Central memory CD8-positive, alpha-beta T cell (primary cell): ENCODE results near the gene WFDC6.
"Not testable (repeated sequence)": the region's sequence is repeated elsewhere in the genome, so short reads cannot be mapped to it uniquely, and the experiment has no call there.

ENCODE experiments used
- ATAC-seq: fragments of 150-1000 bp; cut with Tn5 transposase; replicated peaks from 2 replicates; pipeline ENCODE4 v1.10.0; 2022; ENCODE audit warnings: mild to moderate bottlenecking, moderate FRiP score, moderate number of reproducible peaks; ENCODE audit not compliant: poor library complexity, severe bottlenecking; ENCODE audit errors: extremely low read depth
- DNase-seq, 2 donors: peaks; one replicate each; pipeline ENCODE4 v3.0.0; 2021; ENCODE audit warnings: low spot score in 2 of 2
- H3K27ac Mint-ChIP-seq: one replicate; pipeline ENCODE4 v1.8.0; 2022; ENCODE audit warnings: low read depth, mild to moderate bottlenecking, moderate library complexity, mixed read lengths
- H3K27me3 Mint-ChIP-seq: one replicate; pipeline ENCODE4 v1.8.0; 2022; ENCODE audit warnings: mixed read lengths
- H3K36me3 Mint-ChIP-seq: one replicate; pipeline ENCODE4 v1.8.0; 2022; ENCODE audit warnings: mild to moderate bottlenecking, moderate library complexity, mixed read lengths; ENCODE audit not compliant: insufficient read depth
- H3K4me1 Mint-ChIP-seq: one replicate; pipeline ENCODE4 v1.8.0; 2022; ENCODE audit warnings: mixed read lengths
- H3K4me3 Mint-ChIP-seq: one replicate; pipeline ENCODE4 v1.8.0; 2022; ENCODE audit warnings: mild to moderate bottlenecking, moderate library complexity, mixed read lengths
- H3K9me3 Mint-ChIP-seq: one replicate; pipeline ENCODE4 v1.8.0; 2022; ENCODE audit warnings: mixed read lengths

WFDC6 gene

GRCh38 chr20:45539382-45539781 lies at the start of gene WFDC6:
WFDC6 (minus strand) TSS chr20:45539482; CDS start chr20:45539407, 75 bp downstream.
- H3K4me3 Mint-ChIP-seq = no peak within 1 kb of the TSS
- H3K27ac Mint-ChIP-seq = no peak within 1 kb of the TSS
- DNase-seq (no peak), ATAC-seq (no peak)
- no peaks in the 10 kb centered on the region for H3K36me3 Mint-ChIP-seq
- H3K4me1 Mint-ChIP-seq = no peaks in the 10 kb centered on the region
- peaks cover 52% of the 10 kb centered on the region for H3K27me3 Mint-ChIP-seq
- H3K9me3 Mint-ChIP-seq = no peaks in the 10 kb centered on the region

DNA sequence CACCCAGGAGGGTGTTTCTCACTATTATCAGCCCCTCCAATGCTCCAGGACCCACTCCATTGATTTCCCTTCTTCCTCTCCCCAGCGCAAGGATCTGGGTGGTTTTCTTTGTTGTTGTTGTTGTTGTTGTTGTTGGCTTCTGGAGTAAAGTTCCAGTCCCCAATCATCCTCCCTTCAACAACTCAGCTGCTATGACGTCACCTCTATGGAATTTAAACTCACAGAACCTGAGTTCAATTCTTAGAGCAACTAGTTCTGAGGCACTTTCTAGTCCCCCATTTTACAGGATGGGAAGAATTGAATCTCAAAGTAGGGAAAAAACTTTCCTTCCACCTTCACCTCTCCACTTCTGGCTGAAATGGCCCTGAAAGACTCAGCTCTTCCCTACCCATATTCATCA lies 49.5 kb upstream of the WFDC6 start:
- no peaks in the 10 kb centered on the region for H3K36me3 Mint-ChIP-seq
- no peak overlapping the region for H3K27ac Mint-ChIP-seq
- no peak overlapping the region for H3K4me3 Mint-ChIP-seq

GRCh38 chr20:45585986-45586385 lies 46.7 kb upstream of the WFDC6 start:
- H3K36me3 Mint-ChIP-seq, H3K27me3 Mint-ChIP-seq, H3K9me3 Mint-ChIP-seq, H3K4me3 Mint-ChIP-seq, DNase-seq, H3K4me1 Mint-ChIP-seq, ATAC-seq, H3K27ac Mint-ChIP-seq: not testable (repeated sequence)

More for the DNA sequence above, 49.5 kb upstream of the WFDC6 start:
- H3K4me1 Mint-ChIP-seq = no peaks in the 10 kb centered on the region
- ATAC-seq = no peak
- peaks cover 23% of the 10 kb centered on the region for H3K27me3 Mint-ChIP-seq
- DNase-seq = no peak
- no peaks in the 10 kb centered on the region for H3K9me3 Mint-ChIP-seq

DNA sequence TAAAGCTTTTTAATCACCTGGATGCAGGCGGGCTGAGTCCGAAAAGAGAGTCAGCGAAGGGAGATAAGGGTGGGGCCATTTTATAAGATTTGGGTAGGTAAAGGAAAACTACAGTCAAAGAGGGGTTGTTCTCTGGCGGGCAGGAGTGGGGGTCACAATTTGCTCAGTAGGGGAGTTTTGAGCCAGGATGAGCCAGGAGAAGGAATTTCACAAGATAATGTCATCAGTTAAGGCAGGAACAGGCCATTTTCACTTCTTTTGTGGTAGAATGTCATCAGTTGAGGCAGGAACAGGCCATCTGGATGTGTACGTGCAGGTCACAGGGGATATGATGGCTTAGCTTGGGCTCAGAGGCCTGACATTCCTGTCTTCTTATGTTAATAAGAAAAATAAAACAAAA lies 45.0 kb upstream of the WFDC6 start:
- not testable (repeated sequence) for H3K36me3 Mint-ChIP-seq, DNase-seq, H3K27ac Mint-ChIP-seq, H3K4me1 Mint-ChIP-seq, H3K9me3 Mint-ChIP-seq, ATAC-seq, H3K4me3 Mint-ChIP-seq
- H3K27me3 Mint-ChIP-seq = peaks cover 27% of the 10 kb centered on the region

DNA sequence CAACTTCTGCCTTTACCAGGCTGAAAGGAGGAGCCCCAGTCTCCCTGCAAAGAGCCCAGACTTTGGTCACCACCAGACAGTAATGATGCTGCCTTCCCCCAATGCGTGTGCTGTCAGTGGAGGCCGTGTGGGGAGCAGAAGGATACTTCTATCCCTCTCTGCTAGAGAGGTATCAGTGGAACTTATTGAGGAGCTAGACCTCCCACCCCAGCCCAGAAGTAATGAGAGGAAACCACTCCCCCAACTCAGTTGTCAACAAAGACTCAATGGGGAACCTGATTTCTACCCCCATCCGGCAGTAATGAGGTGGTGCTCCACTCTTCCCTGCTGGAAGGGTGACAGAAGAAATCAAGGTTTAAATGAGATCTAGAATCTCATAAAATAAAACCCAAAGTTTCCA lies 44.2 kb upstream of the WFDC6 start:
- H3K4me3 Mint-ChIP-seq = no peak overlapping the region
- no peaks in the 10 kb centered on the region for H3K36me3 Mint-ChIP-seq

GRCh38 chr20:45581702-45582101 lies 42.4 kb upstream of the WFDC6 start:
- no peak for DNase-seq

More for the DNA sequence above, 44.2 kb upstream of the WFDC6 start:
- no peak for ATAC-seq
- Mint-ChIP-seq H3K27me3 (peaks cover 34% of the 10 kb centered on the region), H3K27ac (no peak overlapping the region), H3K4me1 (no peaks in the 10 kb centered on the region), H3K9me3 (no peaks in the 10 kb centered on the region)
- no peak for DNase-seq

DNA sequence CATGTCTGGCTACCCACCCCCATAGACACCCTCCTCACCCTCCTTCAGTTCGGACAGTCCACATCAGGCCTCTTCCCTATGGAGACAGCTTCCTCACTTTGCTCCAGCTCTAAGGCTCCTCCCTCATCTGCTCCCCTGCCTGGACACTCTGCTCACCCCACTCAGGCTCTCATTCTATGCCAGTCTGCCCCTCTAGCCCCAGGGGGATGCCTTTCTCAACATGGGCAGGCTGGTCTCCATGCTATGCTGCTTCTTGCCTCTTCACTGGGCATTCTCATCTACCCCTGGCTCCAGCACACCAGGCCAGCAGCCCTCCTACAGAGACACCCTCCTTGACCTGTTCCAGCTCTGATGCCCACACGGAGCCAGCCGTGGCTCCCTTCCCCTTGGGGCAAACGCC lies 39.9 kb upstream of the WFDC6 start, which contains the start of gene WFDC8:
Gene WFDC8 (minus strand): TSS at position 101 of the 400 bp plus-strand sequence. CDS start 37 bp downstream, at position 64.
- Mint-ChIP-seq H3K9me3 (no peaks in the 10 kb centered on the region), H3K36me3 (no peaks in the 10 kb centered on the region), H3K4me1 (no peaks in the 10 kb centered on the region), H3K27me3 (peaks cover 36% of the 10 kb centered on the region), H3K27ac (no peak within 1 kb of the TSS), H3K4me3 (no peak within 1 kb of the TSS)
- no peak for ATAC-seq
- DNase-seq = no peak

More at GRCh38 chr20:45581702-45582101, 42.4 kb upstream of the WFDC6 start:
- peaks cover 34% of the 10 kb centered on the region for H3K27me3 Mint-ChIP-seq
- ATAC-seq = no peak
- H3K4me1 Mint-ChIP-seq = no peaks in the 10 kb centered on the region
- no peaks in the 10 kb centered on the region for H3K36me3 Mint-ChIP-seq
- H3K9me3 Mint-ChIP-seq = no peaks in the 10 kb centered on the region
- H3K27ac Mint-ChIP-seq = no peak overlapping the region
- no peak overlapping the region for H3K4me3 Mint-ChIP-seq

DNA sequence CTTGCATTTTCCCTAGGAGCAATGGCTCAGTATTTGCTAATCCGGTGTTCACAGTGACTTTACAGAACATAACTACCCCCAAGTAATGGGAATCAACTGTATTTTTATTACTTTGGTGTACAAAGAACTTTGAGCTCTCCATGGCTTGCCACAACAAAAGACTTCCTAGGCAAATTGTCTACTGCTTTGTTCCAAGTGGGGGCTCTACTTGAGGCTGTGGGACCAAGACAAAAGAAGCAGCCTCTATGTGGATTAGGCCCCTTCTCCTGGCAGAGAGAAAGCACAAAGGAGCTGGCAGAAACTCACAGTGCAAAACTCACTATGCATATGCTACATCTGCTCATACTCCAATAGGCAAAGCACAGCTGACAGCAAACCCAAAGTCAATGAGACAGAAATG lies 38.9 kb upstream of the WFDC6 start:
- Mint-ChIP-seq H3K36me3 (no peaks in the 10 kb centered on the region), H3K27me3 (peaks cover 46% of the 10 kb centered on the region), H3K27ac (no peak overlapping the region), H3K9me3 (no peaks in the 10 kb centered on the region), H3K4me1 (no peaks in the 10 kb centered on the region), H3K4me3 (no peak overlapping the region)
- DNase-seq = no peak
- no peak for ATAC-seq

GRCh38 chr20:45576995-45577394 lies 37.7 kb upstream of the WFDC6 start:
- Mint-ChIP-seq H3K27me3 (peaks cover 51% of the 10 kb centered on the region), H3K36me3 (no peaks in the 10 kb centered on the region), H3K4me1 (no peaks in the 10 kb centered on the region), H3K4me3 (no peak overlapping the region), H3K9me3 (no peaks in the 10 kb centered on the region), H3K27ac (no peak overlapping the region)
- ATAC-seq (no peak), DNase-seq (no peak)

DNA sequence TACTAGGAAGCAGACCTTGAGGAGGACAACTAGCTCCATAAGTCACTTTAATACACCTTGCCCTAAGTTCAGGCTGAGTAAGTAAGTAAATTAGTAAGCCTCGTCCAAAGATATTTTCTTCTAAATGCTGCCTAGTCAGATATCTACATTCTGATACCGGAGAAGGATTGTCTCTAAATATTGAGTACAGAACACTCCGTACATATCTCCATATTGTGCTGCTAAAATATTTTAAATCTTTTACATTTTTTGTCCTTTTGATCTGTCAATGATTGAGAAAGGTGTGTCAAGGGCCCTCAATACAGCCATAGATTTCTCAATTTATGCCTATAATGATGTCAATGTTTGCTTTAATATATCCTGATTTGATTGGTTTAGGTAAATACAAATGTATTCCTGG lies 36.6 kb upstream of the WFDC6 start:
- DNase-seq (no peak), ATAC-seq (no peak)
- Mint-ChIP-seq H3K4me1 (no peaks in the 10 kb centered on the region), H3K27me3 (peaks cover 54% of the 10 kb centered on the region), H3K9me3 (no peaks in the 10 kb centered on the region), H3K27ac (no peak overlapping the region), H3K4me3 (no peak overlapping the region), H3K36me3 (no peaks in the 10 kb centered on the region)

GRCh38 chr20:45569650-45570049 lies 30.4 kb upstream of the WFDC6 start:
- H3K27me3 Mint-ChIP-seq = peaks cover 44% of the 10 kb centered on the region
- not testable (repeated sequence) for ATAC-seq, DNase-seq, H3K4me1 Mint-ChIP-seq, H3K4me3 Mint-ChIP-seq, H3K9me3 Mint-ChIP-seq, H3K27ac Mint-ChIP-seq, H3K36me3 Mint-ChIP-seq

DNA sequence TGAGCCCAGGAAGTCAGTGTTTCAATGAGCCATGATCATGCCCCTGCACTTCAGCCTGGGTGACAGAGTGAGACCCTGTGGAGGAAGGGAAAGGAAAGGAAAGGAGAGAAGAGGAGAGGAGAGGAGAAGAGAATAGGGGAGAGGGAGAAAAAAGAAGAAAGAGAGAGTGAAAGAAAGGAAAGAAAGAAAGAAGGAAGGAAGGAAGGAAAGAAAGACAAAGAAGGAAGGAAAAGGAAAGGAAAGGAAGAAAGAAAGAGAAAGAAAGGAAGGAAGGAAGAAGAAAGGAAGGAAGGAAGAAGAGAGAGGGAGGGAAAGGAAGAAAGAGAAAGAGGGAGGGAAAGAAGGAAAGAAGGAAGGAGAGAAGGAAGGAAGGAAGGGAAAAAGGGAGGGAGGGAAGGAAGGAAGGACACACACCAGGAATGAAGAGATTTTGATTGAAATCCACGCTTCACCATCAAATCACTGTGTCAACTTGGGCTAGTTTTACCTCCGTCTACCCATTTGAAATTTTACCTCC lies 25.5 kb upstream of the WFDC6 start:
- Mint-ChIP-seq H3K9me3 (no peaks in the 10 kb centered on the region), H3K4me3 (no peak overlapping the region), H3K4me1 (no peaks in the 10 kb centered on the region), H3K36me3 (no peaks in the 10 kb centered on the region), H3K27me3 (peaks cover 45% of the 10 kb centered on the region), H3K27ac (no peak overlapping the region)
- ATAC-seq (no peak), DNase-seq (no peak)

- ATAC-seq = no peak
- H3K9me3 Mint-ChIP-seq = no peaks in the 10 kb centered on the region
- H3K27me3 Mint-ChIP-seq = peaks cover 46% of the 10 kb centered on the region
- no peak for DNase-seq
- no peak overlapping the region for H3K4me3 Mint-ChIP-seq
- no peak overlapping the region for H3K27ac Mint-ChIP-seq
- no peaks in the 10 kb centered on the region for H3K36me3 Mint-ChIP-seq
- H3K4me1 Mint-ChIP-seq = no peaks in the 10 kb centered on the region
These were observed 15.9 kb upstream of the WFDC6 start for GRCh38 chr20:45555198-45555597.
